Epithelial cell of proximal tubule (primary cell): ENCODE results near the gene UPK3B. TPM values are rescaled to one million over a fixed set of nuclear protein-coding genes. Genes with fewer than 3 reads are reported as not detected.
"Not testable (repeated sequence)": the region's sequence is repeated elsewhere in the genome, so short reads cannot be mapped to it uniquely, and the experiment has no call there.

Experiments
- DNase-seq: peaks from one replicate; pipeline ENCODE4 v3.0.0-alpha.2; 2011; ENCODE audit warnings: low read depth
- H3K4me3 ChIP-seq: 2 replicates; pipeline ENCODE4 v1.5.1; 2011; ENCODE audit warnings: low read depth, mild to moderate bottlenecking, low read length
- total RNA-seq: library from RNA; depleted of rRNA; stranded (reverse); fragments of >200 nt; gene quantifications from 2 replicates; pipeline ENCODE4 v1.2.3, GENCODE V29; 2015

UPK3B gene
- total RNA-seq, 1 donor from 2014 or later = not detected

DNA sequence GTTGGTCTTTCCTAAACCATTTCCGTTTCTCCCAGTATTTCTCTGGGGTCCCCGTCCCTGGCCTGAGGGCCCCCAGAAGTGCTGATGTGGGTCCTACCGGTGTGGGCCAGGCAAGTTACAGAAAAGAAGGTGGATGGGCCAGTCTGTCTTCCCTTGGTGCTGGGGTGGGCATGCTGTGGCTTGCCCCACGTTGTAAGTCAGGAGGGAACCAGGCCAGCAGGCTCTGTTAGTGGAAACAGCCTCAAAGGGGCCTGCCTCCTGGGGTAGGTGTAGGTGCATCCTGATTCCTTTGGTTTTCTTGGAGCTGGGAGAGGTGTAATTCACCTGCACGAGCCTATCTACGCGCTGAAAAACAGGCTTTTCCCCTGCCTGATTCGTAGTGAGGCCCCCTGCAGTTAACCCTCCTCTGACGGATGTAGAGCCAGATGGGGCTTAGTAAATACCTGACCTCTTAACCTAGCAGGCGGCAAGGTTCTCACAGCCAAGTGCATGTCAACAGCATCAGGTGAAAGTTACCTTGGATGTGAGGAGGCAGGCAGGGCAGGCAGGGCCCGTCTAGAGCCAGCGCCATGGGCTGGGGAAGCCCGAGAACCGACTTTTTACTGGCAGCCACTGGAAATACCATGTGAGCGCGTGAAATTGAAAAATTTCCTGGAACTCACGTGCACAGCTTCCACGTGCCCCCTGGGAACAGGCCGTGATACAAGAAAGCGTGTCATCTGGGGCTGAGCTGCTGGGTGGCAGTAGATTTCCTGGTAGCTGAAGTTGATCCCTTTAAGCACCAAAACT, 24.3 kb upstream of the UPK3B start:
- not testable (repeated sequence) for DNase-seq, H3K4me3 ChIP-seq

DNA sequence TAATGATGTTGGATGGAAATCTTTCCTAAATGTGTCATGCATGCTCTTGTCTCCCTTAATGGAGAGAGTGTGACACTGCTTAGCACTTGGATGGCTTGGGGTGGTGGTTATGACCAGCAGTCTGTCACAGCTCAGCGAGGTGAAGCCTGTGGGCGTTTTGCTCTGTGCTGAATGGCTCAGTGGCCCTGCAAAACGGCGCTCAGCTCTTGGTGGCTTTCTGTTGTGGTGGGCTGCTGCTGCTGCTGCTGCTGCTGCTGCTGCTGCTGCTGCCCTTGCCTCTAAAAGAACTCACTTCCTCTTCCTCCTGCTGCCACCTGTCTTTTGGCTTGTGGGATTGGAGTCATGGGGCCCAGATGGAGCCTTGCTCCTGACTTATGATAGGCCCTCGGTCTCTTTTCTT, 23.7 kb upstream of the UPK3B start:
- not testable (repeated sequence) for DNase-seq, H3K4me3 ChIP-seq

DNA sequence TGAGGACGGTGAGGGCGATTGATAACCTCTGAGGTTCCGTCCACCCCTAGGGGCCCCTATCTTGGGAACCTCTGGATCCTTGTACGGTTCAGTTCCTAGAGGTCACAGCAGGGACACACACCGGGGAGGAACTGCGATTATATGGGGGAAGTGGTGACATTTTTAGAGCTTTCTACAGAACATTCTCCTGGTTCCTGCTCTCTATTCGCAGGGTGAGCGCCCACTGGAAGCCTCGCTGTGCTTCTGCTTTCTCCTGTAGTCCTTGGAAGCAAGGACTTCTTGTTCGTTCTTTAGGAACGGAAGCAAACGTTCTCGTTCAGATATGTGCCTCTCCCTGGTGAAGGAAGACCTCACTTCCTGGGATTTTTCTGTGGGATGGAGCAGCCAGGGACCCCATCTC, 22.4 kb upstream of the UPK3B start:
- H3K4me3 ChIP-seq, DNase-seq: not testable (repeated sequence)

DNA sequence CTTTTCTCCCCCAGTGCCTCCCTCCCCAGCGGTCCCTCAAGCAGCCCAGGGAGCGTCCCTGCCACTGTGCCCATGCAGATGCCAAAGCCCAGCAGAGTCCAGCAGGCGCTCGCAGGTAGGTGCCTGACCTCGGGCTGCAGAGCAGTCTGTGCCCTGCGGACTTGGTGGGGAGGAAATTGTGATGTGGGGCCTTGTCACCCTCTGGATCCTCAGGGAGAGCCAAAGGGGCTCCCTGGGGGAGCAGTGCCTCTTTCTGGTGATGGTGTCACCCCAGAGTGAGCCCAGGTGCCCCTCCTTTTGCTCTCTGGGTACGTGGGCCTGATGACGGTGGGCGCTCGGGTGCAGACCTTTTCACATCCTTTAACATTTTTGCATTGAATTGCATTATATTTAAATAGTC, 18.2 kb upstream of the UPK3B start:
- H3K4me3 ChIP-seq, DNase-seq: not testable (repeated sequence)

DNA sequence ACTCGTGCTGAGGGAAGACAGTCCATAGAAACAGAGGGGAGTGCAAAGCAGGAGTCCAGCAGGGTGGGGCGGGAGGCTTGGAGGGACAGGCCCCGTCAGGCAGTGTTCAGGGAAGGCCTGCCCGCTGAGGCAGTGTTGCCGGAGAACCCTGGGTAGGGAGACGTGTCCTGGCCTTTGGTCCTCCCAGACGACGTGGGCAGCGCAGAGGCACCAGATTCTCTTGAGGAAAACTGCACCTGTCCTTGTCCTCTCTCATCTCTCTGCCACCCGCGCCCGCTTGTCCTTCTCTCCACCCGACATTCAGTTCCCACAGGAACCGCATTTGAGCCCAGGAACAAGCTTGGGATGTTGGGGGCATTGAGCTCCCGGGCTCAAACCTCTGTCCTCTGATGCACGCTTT, 14.6 kb upstream of the UPK3B start:
- DNase-seq, H3K4me3 ChIP-seq: not testable (repeated sequence)

DNA sequence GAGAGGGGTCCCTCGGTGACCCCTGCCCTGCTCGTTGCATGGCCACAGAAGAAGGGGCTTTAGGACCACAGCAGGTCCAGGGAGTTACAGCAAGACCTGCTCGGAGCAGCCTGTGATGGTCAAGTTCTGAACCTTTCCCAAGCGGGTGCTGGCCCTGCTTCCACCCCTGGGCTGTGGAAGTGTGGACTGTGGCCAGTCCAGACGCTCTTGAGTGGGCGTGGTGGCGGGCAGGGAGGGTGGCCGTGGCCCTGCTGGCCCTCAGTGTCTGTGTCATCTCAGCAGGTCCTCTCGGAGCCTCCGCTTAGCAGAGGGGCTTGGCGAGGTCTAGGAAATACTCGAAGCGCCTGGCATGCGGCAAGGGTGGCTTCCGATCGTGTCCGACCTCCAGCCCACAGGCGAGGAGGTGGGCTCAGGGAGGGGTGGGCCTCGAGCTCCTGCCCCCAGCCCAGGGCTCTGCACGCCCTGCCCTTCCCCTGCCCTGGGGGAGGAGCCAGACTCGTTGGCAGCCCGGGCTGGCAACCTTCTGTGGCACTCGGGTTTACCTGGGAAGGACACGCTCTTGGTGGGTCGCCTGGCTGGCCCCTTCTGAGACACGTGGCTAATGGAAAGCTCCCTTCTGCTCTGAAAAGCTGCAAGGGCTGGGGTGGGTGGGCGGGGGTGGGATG, 12.3 kb upstream of the UPK3B start:
- H3K4me3 ChIP-seq, DNase-seq: not testable (repeated sequence)

DNA sequence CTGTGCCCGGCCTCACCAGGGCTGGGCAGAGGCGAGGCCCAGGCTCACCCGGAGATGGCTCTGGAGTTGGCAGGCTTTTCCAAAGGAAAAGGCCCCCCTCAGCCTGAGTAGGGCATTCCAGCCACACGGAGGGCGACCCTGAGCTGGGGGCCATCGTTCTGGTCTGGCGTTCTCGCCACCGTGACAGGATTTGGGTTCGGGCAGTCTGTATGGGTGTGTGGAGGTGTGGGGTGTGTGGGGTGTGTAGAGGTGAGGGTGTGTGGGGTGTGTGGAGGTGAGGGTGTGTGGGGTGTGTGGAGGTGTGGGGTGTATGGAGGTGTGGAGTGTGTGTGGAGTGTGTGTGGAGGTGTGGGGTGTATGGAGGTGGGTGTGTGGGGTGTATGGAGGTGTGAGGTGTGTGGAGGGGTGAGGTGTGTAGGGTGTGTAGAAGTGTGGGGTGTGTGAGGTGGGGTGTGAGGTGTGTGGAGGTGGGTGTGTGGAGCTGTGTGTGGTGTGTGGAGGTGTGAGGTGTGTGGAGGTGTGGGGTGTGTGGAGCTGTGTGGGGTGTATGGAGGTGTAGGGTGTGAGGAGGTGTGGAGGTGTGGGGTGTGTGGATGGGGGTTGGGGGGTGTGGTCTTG, 11.7 kb upstream of the UPK3B start:
- H3K4me3 ChIP-seq, DNase-seq: not testable (repeated sequence)

DNA sequence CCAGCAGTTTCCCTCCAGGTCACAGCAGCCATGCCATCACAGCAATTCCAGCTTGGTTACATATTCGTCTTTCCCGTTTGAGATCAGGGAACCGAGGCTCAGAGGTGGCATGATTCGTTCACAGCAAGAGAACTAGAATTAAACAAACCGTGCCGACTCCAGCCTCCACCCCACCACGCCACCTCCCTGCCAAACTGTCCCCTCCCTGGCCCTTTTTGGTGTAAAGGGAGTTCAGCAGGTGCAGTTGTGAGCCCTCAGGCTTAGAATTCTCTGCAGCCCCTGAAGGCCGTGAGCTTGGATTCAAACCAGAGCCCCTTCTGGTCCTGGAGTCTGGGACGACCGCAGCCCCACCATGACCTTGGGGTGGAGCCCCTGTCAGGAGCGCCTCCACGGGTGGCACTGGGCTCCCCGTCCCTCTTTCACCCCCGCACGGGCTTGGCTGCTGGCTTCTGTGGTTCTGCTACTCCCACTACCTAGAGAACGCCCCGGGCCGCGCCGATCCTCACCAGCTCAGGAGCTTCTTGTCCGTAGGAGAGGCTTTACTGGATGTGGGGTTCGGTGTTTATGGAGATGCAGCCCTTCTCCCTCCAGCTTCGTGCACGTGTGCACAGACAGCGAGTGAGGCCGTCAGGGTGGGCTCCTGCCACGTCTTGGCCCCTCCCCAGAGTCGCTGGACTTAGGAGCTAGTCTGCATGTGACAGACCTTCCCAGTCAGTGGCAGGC, 11.0 kb upstream of the UPK3B start:
- DNase-seq, H3K4me3 ChIP-seq: not testable (repeated sequence)

DNA sequence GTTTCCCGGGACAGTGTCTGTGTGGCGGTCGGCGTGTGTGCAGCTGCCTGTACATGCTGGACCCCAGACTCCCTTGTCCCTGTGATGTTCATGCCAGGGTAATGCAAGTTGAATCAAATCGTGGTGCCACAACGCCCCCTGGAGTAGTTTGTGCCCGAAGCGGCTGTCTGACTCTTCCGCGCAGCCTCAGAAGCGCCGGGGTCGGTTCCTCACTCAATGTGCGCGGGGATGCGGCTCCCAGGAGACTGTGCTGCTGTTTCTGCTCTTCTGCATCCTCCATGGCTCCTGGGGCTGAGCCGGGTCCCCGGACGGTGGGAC, 10.5 kb upstream of the UPK3B start:
- DNase-seq, H3K4me3 ChIP-seq: not testable (repeated sequence)

DNA sequence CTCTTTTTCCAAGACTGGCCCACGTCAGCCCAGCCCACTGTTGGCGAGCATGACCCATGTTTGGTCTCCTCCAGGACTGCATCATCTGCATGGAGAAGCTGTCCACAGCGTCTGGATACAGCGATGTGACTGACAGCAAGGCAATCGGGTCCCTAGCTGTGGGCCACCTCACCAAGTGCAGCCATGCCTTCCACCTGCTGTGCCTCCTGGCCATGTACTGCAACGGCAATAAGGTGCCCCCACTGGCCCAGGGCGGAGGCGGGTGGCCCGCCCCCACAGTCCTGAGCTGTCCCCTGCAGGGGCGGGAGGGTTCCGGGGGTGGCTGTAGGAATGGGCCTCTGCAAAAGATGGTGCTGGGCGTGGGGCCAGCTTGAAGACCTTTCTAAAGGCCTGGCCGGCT, 8.1 kb upstream of the UPK3B start:
- not testable (repeated sequence) for DNase-seq, H3K4me3 ChIP-seq

DNA sequence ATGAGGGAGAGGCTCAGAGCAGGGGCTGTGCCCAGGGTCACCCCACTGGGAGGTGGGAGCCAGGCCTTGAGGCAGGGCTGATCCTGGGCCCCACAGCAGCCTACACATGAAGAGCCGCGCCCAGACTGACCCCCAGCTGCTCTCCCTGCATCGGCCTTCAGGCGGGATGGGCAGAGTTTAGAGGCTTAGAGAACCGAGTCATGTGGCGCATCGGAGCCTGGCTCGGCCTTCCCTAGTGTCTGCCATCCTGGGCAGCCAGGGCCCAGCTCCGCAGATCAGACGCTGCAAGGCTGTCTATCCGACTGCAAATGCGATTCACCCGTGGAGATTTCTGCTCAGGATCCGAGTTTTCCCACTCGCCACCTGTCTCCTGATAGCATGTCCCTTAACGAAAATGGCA, 7.5 kb upstream of the UPK3B start:
- H3K4me3 ChIP-seq, DNase-seq: not testable (repeated sequence)

DNA sequence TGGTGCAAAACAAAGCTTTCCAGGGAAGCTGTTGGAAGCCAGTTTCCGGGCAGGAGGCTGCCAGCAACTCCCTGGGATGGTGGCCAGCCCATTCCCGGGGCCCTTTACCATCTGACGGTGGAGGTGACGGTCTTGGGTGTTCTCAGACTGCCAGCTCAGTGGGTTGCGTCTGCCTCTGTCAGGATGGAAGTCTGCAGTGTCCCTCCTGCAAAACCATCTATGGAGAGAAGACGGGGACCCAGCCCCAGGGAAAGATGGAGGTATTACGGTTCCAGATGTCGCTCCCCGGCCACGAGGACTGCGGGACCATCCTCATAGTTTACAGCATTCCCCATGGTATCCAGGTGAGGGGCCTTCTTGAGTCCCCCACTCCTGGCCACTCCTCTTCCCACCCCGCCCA, 7.1 kb upstream of the UPK3B start:
- not testable (repeated sequence) for DNase-seq, H3K4me3 ChIP-seq

DNA sequence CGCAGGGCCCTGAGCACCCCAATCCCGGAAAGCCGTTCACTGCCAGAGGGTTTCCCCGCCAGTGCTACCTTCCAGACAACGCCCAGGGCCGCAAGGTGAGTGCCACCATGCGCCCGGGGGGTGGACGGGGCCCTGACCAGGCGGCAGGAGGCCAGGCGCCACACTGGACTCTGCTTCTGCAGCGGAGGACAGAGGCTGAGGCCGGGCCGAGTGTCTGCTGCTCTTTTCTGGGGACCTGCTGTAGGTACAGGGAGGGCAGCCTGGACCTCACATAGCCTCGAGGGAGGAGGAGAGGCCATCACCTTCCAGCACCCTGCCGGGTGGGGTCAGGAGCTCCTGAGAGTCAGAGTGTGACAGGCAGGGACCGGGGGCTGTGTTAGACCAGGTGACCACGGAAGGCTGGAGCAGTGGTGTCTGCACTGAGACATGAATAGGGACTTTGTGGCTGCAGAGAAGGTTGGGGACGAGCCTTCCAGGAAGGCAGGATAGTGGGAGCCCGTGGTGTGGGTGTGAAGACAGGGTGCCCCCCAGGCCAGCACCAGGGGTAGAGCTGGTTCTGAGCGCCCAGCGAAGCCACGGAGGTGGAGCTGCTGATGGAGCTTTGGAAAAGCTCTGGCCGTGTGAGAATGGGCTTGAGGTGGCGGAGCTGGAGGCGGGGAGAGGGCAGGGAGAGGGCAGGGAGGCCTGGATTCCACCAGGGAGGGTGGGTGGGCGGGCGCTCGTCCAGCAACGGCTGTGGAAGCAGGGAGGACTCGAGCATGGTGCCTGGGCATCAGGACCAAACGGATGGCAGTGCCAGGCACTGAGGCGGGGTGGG, 5.8 kb upstream of the UPK3B start:
- H3K4me3 ChIP-seq, DNase-seq: not testable (repeated sequence)
